GM18951 (cell line): Measurements from ENCODE around the gene DCAF8L2.
"Not testable (repeated sequence)": the region's sequence is repeated elsewhere in the genome, so short reads cannot be mapped to it uniquely, and the experiment has no call there.

Source experiments
- POLR2A ChIP-seq: IDR thresholded peaks from 4 replicates; pipeline ENCODE4 v1.6.1; 2011; ENCODE audit warnings: mild to moderate bottlenecking; ENCODE audit not compliant: insufficient read length, insufficient read depth; ENCODE audit errors: extremely low read depth
- in situ Hi-C: fragments of 300-500 bp; cut with MboI; formaldehyde crosslinking; loops from one replicate; pipeline ENCODE4 v1.12.0; 2022; ENCODE audit warnings: low sequenced_read_pairs, mixed read lengths, inconsistent platforms; ENCODE audit not compliant: unreplicated experiment

DCAF8L2 gene

GRCh38 chrX:27619459-27619858 lies 29.3 kb downstream of the DCAF8L2 start:
- TF ChIP-seq POLR2A, result no peak
- in situ Hi-C loops, result no loop called here

DNA sequence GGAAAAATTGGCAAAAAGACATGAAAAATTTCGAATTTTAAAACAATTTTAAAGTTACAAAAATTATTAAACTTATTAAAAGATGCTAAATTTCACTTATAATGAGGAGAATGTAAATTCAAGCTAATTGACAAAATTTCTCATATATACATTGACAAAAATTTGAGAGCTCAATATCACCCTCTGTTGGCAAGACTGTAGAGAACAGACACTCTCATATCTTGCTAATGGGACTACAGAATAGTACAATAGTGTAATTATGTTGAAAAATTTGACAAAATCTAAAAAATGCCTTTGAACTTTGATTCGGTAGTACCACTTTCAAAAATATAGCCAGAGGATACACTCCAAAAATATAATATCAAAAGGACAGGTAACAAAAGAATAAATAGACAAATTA lies 29.8 kb downstream of the DCAF8L2 start:
- in situ Hi-C loops, result no loop called here
- no peak for TF ChIP-seq POLR2A

DNA sequence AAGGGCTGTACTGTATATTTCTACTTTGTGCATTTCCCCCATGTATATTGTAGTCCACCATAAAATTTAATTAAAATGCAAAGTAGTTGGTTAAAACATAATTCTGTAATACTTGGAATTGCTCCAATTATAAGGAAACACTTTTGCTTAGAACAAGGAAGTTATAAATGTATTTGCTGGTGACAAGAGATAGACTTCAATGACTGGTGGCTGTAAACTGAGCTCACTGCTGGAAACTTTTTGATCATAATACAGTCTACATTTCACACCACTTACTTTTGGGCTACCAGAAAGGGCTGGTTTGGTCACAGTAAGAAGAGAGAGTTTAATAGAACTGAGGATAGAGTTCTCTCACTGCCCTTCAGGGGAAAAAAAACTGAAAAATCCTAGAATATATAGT lies 32.7 kb downstream of the DCAF8L2 start:
- in situ Hi-C loops, result no loop called here

GRCh38 chrX:27626066-27626465 lies 35.9 kb downstream of the DCAF8L2 start:
- no peak for TF ChIP-seq POLR2A
- in situ Hi-C loops, result no loop called here

More for the DNA sequence above, 32.7 kb downstream of the DCAF8L2 start:
- no peak for TF ChIP-seq POLR2A

DNA sequence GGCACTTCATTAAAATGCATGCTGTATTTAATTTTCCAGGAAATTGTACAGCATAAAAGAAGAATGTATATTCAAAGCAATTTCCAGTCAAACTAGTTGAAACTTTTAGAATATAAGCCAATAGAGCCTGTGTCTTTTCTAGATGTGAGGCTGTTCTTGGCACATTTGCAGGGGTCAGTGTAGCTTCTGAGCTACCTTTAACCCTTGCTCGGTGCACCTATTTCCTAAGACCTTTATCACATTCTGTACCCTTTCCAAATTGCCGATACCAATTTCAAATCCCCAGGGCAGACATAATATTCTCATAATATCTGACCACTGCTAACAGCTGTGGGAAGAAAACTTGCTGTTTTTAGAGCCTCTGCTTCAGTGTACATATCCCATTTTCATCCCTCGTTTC lies 43.2 kb downstream of the DCAF8L2 start:
- no peak for TF ChIP-seq POLR2A
- in situ Hi-C loops, result no loop called here

- TF ChIP-seq POLR2A, result no peak
- in situ Hi-C loops, result no loop called here
Observed at GRCh38 chrX:27656581-27656980, 66.4 kb downstream of the DCAF8L2 start.

- no peak for TF ChIP-seq POLR2A
- in situ Hi-C loops, result no loop called here
Observed at GRCh38 chrX:27660878-27661277, 70.7 kb downstream of the DCAF8L2 start.

DNA sequence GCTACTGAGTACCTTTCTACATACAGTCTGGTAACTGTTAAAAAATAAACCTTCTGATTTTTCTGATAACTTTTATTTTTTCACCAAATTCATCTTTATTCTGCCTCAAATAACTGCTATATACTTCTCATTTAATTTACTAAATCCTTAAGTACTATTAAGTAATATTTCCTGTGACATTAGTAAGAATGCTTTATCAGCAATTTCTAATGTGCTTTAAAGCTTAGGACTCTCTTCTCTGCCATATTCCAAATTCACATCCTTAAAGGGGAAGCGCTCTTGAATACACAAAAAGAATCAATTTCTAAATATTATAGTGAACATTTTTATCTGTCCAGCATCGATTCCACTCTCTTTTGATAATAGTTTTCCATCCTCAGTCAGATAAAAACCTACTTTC lies 81.1 kb downstream of the DCAF8L2 start:
- no peak for TF ChIP-seq POLR2A
- in situ Hi-C loops, result no loop called here

DNA sequence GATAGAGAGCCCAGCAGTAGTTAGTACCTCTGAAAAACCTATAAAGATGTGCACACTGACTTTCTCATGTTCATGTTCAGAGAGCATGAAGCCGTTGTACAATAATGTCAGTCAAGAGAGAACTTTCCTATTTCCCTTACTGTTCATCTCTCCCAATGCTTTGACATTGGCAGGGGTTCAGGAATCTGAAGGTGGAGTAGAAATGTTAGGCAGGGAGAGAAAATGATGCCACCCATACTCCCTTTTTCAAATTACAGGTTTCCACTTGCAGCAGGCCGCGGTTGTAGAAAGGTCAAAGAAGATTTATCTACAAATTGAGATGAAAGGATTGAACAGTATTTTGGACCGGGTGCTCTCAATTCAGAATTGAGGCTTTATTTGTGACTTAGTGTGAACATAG lies 84.3 kb downstream of the DCAF8L2 start:
- in situ Hi-C loops, result no loop called here
- TF ChIP-seq POLR2A, result no peak

DNA sequence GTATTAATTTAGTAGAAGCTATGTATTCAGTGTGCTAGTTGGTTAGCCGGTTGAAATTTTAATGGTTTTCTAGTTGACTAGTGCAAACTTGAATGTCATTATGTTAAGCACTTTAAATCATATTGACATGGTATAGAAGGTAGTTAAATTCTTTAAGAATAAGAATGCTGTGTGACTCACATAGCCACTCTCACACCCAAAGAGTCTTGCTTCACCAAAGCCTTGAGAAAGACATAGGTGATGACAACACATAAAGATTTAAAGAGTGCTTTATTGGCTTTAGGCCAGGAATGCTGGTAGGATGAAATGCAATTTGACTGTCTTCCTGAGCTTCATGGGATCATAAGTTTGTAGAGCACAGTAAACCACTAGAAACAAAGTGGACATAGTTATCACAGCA lies 85.3 kb downstream of the DCAF8L2 start:
- in situ Hi-C loops, result no loop called here
- no peak for TF ChIP-seq POLR2A

- in situ Hi-C loops, result no loop called here
Observed at GRCh38 chrX:27679281-27679680, 89.1 kb downstream of the DCAF8L2 start.

GRCh38 chrX:27680726-27681125 lies 90.6 kb downstream of the DCAF8L2 start:
- no peak for TF ChIP-seq POLR2A
- in situ Hi-C loops, result no loop called here

More at GRCh38 chrX:27679281-27679680, 89.1 kb downstream of the DCAF8L2 start:
- TF ChIP-seq POLR2A, result no peak

DNA sequence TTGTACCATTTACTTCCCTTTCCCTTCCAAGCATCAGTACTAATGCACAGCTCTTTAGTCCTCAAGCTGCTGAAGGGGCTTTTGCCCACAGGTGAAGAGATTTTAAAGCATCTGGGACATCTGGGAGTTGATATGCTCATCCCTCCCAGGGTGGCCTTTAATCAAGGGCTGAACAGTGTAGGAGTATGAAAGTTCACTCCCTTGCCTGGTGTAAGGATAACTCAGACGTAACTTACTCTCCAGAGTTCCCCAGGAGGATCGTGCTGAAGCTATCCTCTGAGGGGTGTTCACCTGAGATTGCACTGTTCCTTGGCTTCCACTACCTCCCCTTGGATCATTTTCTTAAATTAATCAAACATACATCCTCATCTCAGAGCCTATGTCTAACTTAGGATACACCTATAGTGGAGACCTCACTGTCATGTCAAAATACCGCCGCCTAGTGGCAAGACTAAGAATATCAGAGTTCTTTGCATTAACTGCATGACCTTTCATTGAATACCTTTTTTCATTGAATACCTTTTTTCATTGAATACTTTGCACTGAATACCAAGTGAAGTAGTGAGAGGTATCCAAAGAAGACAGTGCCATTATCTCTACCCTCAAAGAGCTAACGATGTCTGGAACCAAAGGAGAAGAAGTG lies 93.5 kb downstream of the DCAF8L2 start:
- in situ Hi-C loops, result not testable (repeated sequence)

DNA sequence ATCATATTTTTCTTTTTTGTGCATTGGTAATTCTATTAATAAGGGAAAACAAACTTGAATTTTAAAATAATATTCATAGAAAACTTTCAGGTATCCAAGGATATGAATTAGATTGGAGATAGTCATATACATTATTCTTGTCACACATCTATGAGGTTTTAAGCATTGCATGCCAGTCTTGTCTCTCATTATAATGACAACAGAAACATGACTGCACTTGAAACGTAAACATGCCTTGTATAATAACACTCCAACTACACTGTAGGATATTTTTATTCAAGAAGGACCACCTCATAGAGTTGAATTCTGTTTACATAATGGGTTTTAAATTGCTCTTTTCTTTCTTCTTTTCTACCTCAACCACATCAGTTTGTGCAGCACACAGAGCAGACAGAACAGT lies 104.5 kb downstream of the DCAF8L2 start:
- in situ Hi-C loops, result no loop called here
- TF ChIP-seq POLR2A, result no peak

DNA sequence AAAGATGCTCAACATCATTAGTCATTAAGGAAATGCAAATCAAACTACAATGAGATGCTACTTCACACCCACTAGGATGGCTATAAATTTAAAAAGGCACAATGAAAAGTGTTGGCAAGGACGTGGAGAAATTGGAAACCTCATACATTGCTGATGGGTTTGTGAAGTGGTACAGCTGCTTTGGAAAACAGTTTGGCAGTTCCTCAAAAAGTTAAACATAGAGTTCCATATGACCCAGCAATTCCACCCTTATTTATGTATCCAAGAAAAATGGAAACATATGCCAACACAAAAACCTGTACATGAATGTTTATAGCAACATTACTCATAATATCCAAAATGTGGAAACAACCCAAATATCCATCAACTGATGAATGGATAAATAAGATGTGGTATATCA lies 116.4 kb downstream of the DCAF8L2 start:
- in situ Hi-C loops, result no loop called here
- no peak for TF ChIP-seq POLR2A
